ENCODE results near the gene MDH1. TPM values are rescaled to one million over a fixed set of nuclear protein-coding genes. Genes with fewer than 3 reads are reported as not detected.
"Not testable (repeated sequence)": the region's sequence is repeated elsewhere in the genome, so short reads cannot be mapped to it uniquely, and the experiment has no call there.

Gene MDH1
- total RNA-seq, 2 donors from 2014 or later, result 837 to 1,569 TPM

DNA sequence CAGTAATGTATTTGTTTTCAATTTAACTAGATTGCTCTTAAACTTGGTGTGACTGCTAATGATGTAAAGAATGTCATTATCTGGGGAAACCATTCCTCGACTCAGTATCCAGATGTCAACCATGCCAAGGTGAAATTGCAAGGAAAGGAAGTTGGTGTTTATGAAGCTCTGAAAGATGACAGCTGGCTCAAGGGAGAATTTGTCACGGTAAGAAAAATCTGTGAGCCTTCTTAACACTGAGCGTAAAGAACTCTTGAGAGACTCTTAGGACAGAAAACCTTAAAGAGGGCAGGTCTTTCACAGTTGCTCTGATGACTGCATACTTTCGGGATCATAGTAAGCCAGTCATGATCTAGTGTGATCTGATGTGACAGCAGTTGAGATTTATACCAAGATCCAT lies 15.9 kb downstream of the MDH1 start:
- no peaks in the 10 kb centered on the region for H3K27me3 ChIP-seq
- peaks cover 77% of the 10 kb centered on the region for H3K36me3 ChIP-seq
- TF ChIP-seq, protein P1, sequence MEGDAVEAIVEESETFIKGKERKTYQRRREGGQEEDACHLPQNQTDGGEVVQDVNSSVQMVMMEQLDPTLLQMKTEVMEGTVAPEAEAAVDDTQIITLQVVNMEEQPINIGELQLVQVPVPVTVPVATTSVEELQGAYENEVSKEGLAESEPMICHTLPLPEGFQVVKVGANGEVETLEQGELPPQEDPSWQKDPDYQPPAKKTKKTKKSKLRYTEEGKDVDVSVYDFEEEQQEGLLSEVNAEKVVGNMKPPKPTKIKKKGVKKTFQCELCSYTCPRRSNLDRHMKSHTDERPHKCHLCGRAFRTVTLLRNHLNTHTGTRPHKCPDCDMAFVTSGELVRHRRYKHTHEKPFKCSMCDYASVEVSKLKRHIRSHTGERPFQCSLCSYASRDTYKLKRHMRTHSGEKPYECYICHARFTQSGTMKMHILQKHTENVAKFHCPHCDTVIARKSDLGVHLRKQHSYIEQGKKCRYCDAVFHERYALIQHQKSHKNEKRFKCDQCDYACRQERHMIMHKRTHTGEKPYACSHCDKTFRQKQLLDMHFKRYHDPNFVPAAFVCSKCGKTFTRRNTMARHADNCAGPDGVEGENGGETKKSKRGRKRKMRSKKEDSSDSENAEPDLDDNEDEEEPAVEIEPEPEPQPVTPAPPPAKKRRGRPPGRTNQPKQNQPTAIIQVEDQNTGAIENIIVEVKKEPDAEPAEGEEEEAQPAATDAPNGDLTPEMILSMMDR (IDR thresholded peaks at IDR 0.05), result no peak
- DNase-seq (ENCODE audit: low spot score), result no peak
- no peak overlapping the region for H3K27ac ChIP-seq
- peaks cover 0 to 6% of the 10 kb centered on the region in 2 donors for H3K4me1 ChIP-seq
- H3K4me3 ChIP-seq, result no peak overlapping the region
- no peaks in the 10 kb centered on the region for H3K9me3 ChIP-seq

- H3K4me1 ChIP-seq; H3K27me3 ChIP-seq; H3K4me3 ChIP-seq; H3K27ac ChIP-seq; DNase-seq (ENCODE audit: low spot score); H3K9me3 ChIP-seq: not testable (repeated sequence)
- H3K36me3 ChIP-seq, result peaks cover 43% of the 10 kb centered on the region
Measured at GRCh38 chr2:63608865-63609264, 20.1 kb downstream of the MDH1 start.

GRCh38 chr2:63610525-63610924 lies 21.8 kb downstream of the MDH1 start:
- TF ChIP-seq, protein P1 (IDR thresholded peaks at IDR 0.05), result no peak
- Histone ChIP-seq H3K4me3 (no peak overlapping the region), H3K36me3 (peaks cover 27% of the 10 kb centered on the region), H3K27me3 (no peaks in the 10 kb centered on the region), H3K4me1 (no peaks in the 10 kb centered on the region), H3K27ac (no peak overlapping the region), H3K9me3 (no peaks in the 10 kb centered on the region)
- no peak for DNase-seq (ENCODE audit: low spot score)

DNA sequence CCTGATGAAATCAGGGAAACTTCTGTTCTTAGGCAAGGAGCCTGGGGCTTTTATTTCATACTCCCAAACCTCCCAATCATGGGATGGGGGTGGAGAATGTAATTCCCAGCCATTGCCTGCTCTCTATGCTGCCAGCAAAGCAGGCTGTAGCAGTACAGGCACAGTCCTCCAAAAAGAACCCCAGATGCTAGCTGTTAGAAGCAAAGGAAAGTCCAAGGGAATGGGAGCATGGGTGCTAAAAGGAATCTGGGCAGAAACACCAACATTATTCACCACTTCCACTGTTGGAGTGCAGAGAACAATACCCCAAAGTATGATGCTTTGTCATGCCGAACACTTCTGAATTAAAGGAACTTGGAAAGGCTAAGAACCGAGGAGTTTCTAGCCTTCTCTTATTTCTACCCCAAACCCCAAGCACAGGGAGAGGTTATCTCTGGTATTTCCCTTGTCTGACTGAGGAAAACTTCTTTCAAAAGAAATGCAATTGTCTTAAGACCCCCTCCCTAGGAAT lies 24.7 kb downstream of the MDH1 start:
- Histone ChIP-seq H3K4me1 (no peaks in the 10 kb centered on the region), H3K9me3 (no peaks in the 10 kb centered on the region), H3K27me3 (no peaks in the 10 kb centered on the region), H3K4me3 (no peak overlapping the region), H3K27ac (no peak overlapping the region), H3K36me3 (peaks cover 1% of the 10 kb centered on the region)
- TF ChIP-seq, protein P1 (IDR thresholded peaks at IDR 0.05), result no peak
- no peak for DNase-seq (ENCODE audit: low spot score)

- Histone ChIP-seq H3K36me3 (no peaks in the 10 kb centered on the region), H3K27ac (no peak overlapping the region), H3K27me3 (no peaks in the 10 kb centered on the region), H3K4me1 (no peaks in the 10 kb centered on the region), H3K9me3 (no peaks in the 10 kb centered on the region), H3K4me3 (no peak overlapping the region)
- TF ChIP-seq, protein P1 (IDR thresholded peaks at IDR 0.05), result no peak
- no peak for DNase-seq (ENCODE audit: low spot score)
Measured at GRCh38 chr2:63614448-63614968, 25.7 kb downstream of the MDH1 start.

- H3K27ac ChIP-seq, result no peak overlapping the region
- no peaks in the 10 kb centered on the region for H3K4me1 ChIP-seq
- no peak for DNase-seq (ENCODE audit: low spot score)
- H3K9me3 ChIP-seq, result no peaks in the 10 kb centered on the region
- H3K36me3 ChIP-seq, result no peaks in the 10 kb centered on the region
- no peak overlapping the region for H3K4me3 ChIP-seq
- TF ChIP-seq, protein P1 (IDR thresholded peaks at IDR 0.05), result no peak
- H3K27me3 ChIP-seq, result no peaks in the 10 kb centered on the region
Measured at GRCh38 chr2:63614983-63615945, 26.5 kb downstream of the MDH1 start.
